Lower leg skin (tissue), 4 donors: Measurements from ENCODE around the gene KRTAP5-7. TPM values are rescaled to one million over a fixed set of nuclear protein-coding genes. Genes with fewer than 3 reads are reported as not detected.
"Not testable (repeated sequence)": the region's sequence is repeated elsewhere in the genome, so short reads cannot be mapped to it uniquely, and the experiment has no call there.

ENCODE experiments used
- DNase-seq, 2 donors: peaks; one replicate each; pipeline ENCODE4 v3.0.0-alpha.2; 2019; ENCODE audit warnings: low spot score in 2 of 2
- H3K4me3 ChIP-seq: fragments of 200-600 bp; sonication (generic); 2 replicates; pipeline ENCODE4 v1.5.1; 2017; ENCODE audit warnings: mild to moderate bottlenecking, low read depth; ENCODE audit not compliant: poor library complexity, severe bottlenecking
- POLR2A ChIP-seq, 2 donors: fragments of 450-650 bp; IDR thresholded peaks; one replicate each; pipeline ENCODE4 v1.6.1; 2016 to 2017; ENCODE audit warnings: antibody characterized with exemption in 2 of 2, mild to moderate bottlenecking in 1 of 2, moderate library complexity in 1 of 2
- WGBS, 2 donors: methylation state at CpG; one replicate each; pipeline ENCODE4 v1.1.5; 2018; 5-methylcytosine and 5-hydroxymethylcytosine counted together
- intact Hi-C: fragments of 100-400 bp; cut with DNase I; formaldehyde crosslinking; loops from one replicate; pipeline ENCODE4 v1.15.0; 2023; ENCODE audit warnings: low total_unique reads
- total RNA-seq, 4 donors: library from RNA; depleted of rRNA; stranded (reverse); fragments of >200 nt; gene quantifications; one replicate each; pipeline ENCODE4 v1.1.0, GENCODE V29; 2016
- TF ChIP-seq, protein P1 (sequence below), 3 donors: fragments of 450-650 bp; IDR thresholded peaks; one replicate each; pipeline ENCODE4 v1.5.1; 2016; ENCODE audit warnings: antibody characterized with exemption in 3 of 3, mild to moderate bottlenecking in 3 of 3, moderate library complexity in 2 of 3

Gene KRTAP5-7
- total RNA-seq, 4 donors from 2014 or later, result 5.4 TPM; not detected in 3

- no peak overlapping the region for H3K4me3 ChIP-seq
- no peak for DNase-seq
- TF ChIP-seq, protein P1, sequence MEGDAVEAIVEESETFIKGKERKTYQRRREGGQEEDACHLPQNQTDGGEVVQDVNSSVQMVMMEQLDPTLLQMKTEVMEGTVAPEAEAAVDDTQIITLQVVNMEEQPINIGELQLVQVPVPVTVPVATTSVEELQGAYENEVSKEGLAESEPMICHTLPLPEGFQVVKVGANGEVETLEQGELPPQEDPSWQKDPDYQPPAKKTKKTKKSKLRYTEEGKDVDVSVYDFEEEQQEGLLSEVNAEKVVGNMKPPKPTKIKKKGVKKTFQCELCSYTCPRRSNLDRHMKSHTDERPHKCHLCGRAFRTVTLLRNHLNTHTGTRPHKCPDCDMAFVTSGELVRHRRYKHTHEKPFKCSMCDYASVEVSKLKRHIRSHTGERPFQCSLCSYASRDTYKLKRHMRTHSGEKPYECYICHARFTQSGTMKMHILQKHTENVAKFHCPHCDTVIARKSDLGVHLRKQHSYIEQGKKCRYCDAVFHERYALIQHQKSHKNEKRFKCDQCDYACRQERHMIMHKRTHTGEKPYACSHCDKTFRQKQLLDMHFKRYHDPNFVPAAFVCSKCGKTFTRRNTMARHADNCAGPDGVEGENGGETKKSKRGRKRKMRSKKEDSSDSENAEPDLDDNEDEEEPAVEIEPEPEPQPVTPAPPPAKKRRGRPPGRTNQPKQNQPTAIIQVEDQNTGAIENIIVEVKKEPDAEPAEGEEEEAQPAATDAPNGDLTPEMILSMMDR (IDR thresholded peaks at IDR 0.05), result no peak
- no peak for TF ChIP-seq POLR2A (IDR thresholded peaks at IDR 0.05)
- 35 to 43% methylated on average over 8 of the region's 8 CpGs for WGBS, 2 donors
- intact Hi-C loops, result no loop called here
These were observed 41.8 kb downstream of the KRTAP5-7 start for GRCh38 chr11:71568704-71569349.

- peak in 1 of 2 donors; percentile 49 for DNase-seq
- 74 to 82% methylated on average over 14 to 37 of the region's 39 CpGs for WGBS, 2 donors
- intact Hi-C loops, H3K4me3 ChIP-seq: not testable (repeated sequence)
These were observed 44.2 kb downstream of the KRTAP5-7 start for GRCh38 chr11:71571101-71571850.

GRCh38 chr11:71572811-71573210 is 45.7 kb downstream of the KRTAP5-7 start:
- no peak for TF ChIP-seq POLR2A (IDR thresholded peaks at IDR 0.05)
- TF ChIP-seq, protein P1 (IDR thresholded peaks at IDR 0.05), result no peak
- no peak overlapping the region for H3K4me3 ChIP-seq
- intact Hi-C loops, result no loop called here
- WGBS, 2 donors, result 72 to 80% methylated on average over 5 to 11 of the region's 11 CpGs
- no peak for DNase-seq

DNA sequence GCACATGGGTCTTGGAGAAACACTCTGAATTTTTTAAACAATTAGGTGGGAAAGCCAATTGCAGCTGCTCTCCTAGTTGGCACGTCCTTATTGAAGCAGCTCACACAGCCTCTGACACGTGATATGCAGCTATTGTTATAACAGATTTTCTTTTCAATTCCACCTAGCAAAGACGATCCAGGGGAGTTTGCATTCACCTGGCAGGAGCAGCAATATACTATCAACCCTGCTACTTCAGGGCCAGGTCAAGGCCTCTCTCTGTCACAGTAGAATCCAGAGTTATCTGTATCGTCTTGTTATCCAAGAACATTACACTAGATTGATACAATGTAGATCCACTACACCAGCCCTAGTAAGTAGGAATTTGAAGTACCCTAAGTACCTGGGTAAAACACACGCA is 47.4 kb downstream of the KRTAP5-7 start:
- no peak overlapping the region for H3K4me3 ChIP-seq
- no peak for DNase-seq
- WGBS, 2 donors, result 88% methylated on average over 5 of the region's 5 CpGs
- no peak for TF ChIP-seq POLR2A (IDR thresholded peaks at IDR 0.05)
- TF ChIP-seq, protein P1 (IDR thresholded peaks at IDR 0.05), result no peak
- intact Hi-C loops, result no loop called here

- TF ChIP-seq POLR2A (IDR thresholded peaks at IDR 0.05), result no peak
- TF ChIP-seq, protein P1 (IDR thresholded peaks at IDR 0.05), result no peak
- no peak overlapping the region for H3K4me3 ChIP-seq
- 80 to 87% methylated on average over 4 of the region's 4 CpGs for WGBS, 2 donors
- intact Hi-C loops, result no loop called here
- DNase-seq, result no peak
These were observed 48.8 kb downstream of the KRTAP5-7 start for GRCh38 chr11:71575723-71576424.

GRCh38 chr11:71576688-71577465 is 49.8 kb downstream of the KRTAP5-7 start:
- H3K4me3 ChIP-seq, intact Hi-C loops, DNase-seq: not testable (repeated sequence)
- 88 to 91% methylated on average over 27 to 30 of the region's 41 CpGs for WGBS, 2 donors
